Astrocyte (in vitro differentiated cells and primary cell): ENCODE results near the gene HLA-DPB1. TPM values are rescaled to one million over a fixed set of nuclear protein-coding genes. Genes with fewer than 3 reads are reported as not detected.

Experiments used
- DNase-seq: peaks from one replicate; pipeline ENCODE4 v3.0.0-alpha.2; 2010; ENCODE audit warnings: low read depth
- FAIRE-seq: peaks from 2 replicates; lab custom pipeline; 2011; peaks lifted over from hg19 to GRCh38; lab: Jason Lieb, UNC
- H2AFZ ChIP-seq: 2 replicates; pipeline ENCODE4 v1.6.0; 2012; ENCODE audit warnings: low read depth, low read length, inconsistent platforms
- H3K27ac ChIP-seq: 2 replicates; pipeline ENCODE4 v1.5.1; 2011; ENCODE audit warnings: low read depth, low read length, inconsistent platforms
- H3K27me3 ChIP-seq: 2 replicates; pipeline ENCODE4 v1.6.0; 2011; ENCODE audit warnings: low read length, inconsistent platforms; ENCODE audit not compliant: insufficient read depth
- H3K36me3 ChIP-seq: 2 replicates; pipeline ENCODE4 v1.5.1; 2011; ENCODE audit warnings: low read length, inconsistent platforms; ENCODE audit not compliant: insufficient read depth
- H3K4me1 ChIP-seq: 2 replicates; pipeline ENCODE4 v1.5.1; 2011; ENCODE audit warnings: low read length, inconsistent platforms; ENCODE audit not compliant: insufficient read depth
- H3K4me2 ChIP-seq: 2 replicates; pipeline ENCODE4 v1.6.0; 2012; ENCODE audit warnings: low read length, inconsistent platforms
- H3K4me3 ChIP-seq: 2 replicates; pipeline ENCODE4 v1.5.1; 2011; ENCODE audit warnings: low read depth, mild to moderate bottlenecking, low read length, inconsistent platforms; ENCODE audit not compliant: insufficient read depth
- H3K79me2 ChIP-seq: 2 replicates; pipeline ENCODE4 v1.6.0; 2012; ENCODE audit warnings: mild to moderate bottlenecking, low read length, inconsistent platforms; ENCODE audit not compliant: insufficient read depth
- H3K9ac ChIP-seq: 2 replicates; pipeline ENCODE4 v1.6.0; 2012; ENCODE audit warnings: mild to moderate bottlenecking, low read length, inconsistent platforms
- H3K9me3 ChIP-seq: 2 replicates; pipeline ENCODE4 v1.5.1; 2012; ENCODE audit warnings: low read depth, mild to moderate bottlenecking, low read length, inconsistent platforms; ENCODE audit not compliant: insufficient read depth
- H4K20me1 ChIP-seq: 2 replicates; pipeline ENCODE4 v1.6.0; 2012; ENCODE audit warnings: low read length, inconsistent platforms; ENCODE audit not compliant: insufficient read depth
- H3K27ac Mint-ChIP-seq: one replicate; pipeline ENCODE4 v1.8.0; 2021; ENCODE audit warnings: mild to moderate bottlenecking, mixed read lengths; ENCODE audit not compliant: unreplicated experiment
- H3K27me3 Mint-ChIP-seq: one replicate; pipeline ENCODE4 v1.8.0; 2021; ENCODE audit warnings: low read depth, mixed read lengths; ENCODE audit not compliant: unreplicated experiment
- H3K36me3 Mint-ChIP-seq: one replicate; pipeline ENCODE4 v1.8.0; 2021; ENCODE audit warnings: low read depth, mixed read lengths; ENCODE audit not compliant: unreplicated experiment
- H3K4me1 Mint-ChIP-seq: one replicate; pipeline ENCODE4 v1.8.0; 2021; ENCODE audit warnings: low read depth, mixed read lengths; ENCODE audit not compliant: unreplicated experiment
- H3K4me3 Mint-ChIP-seq: one replicate; pipeline ENCODE4 v1.8.0; 2021; ENCODE audit warnings: mild to moderate bottlenecking, moderate library complexity, mixed read lengths; ENCODE audit not compliant: unreplicated experiment
- H3K9me3 Mint-ChIP-seq: one replicate; pipeline ENCODE4 v1.8.0; 2021; ENCODE audit warnings: mild to moderate bottlenecking, mixed read lengths; ENCODE audit not compliant: unreplicated experiment
- CTCF ChIP-seq: IDR thresholded peaks from 2 replicates; pipeline ENCODE4 v1.5.1; 2011; ENCODE audit warnings: low read depth, mild to moderate bottlenecking, inconsistent platforms, low read length, moderate library complexity; ENCODE audit not compliant: insufficient read depth
- EZH2 ChIP-seq: IDR thresholded peaks from 2 replicates; pipeline ENCODE4 v1.6.1; 2012; ENCODE audit warnings: mild to moderate bottlenecking, low read length, inconsistent platforms; ENCODE audit not compliant: insufficient read depth
- total RNA-seq: library from RNA; stranded (reverse); gene quantifications from 2 replicates; pipeline ENCODE4 v1.2.1, GENCODE V29; 2021

Gene HLA-DPB1
- total RNA-seq, 1 donor from 2014 or later: 3.4 TPM

GRCh38 chr6:33123732-33124524 is 48.1 kb downstream of the HLA-DPB1 start:
- Histone ChIP-seq H4K20me1 (no peaks in the 10 kb centered on the region), H3K27ac (no peak overlapping the region), H3K4me2 (no peak overlapping the region), H3K4me1 (no peaks in the 10 kb centered on the region), H3K9me3 (peaks cover 14% of the 10 kb centered on the region), H2AFZ (no peak overlapping the region), H3K79me2 (no peaks in the 10 kb centered on the region), H3K9ac (no peak overlapping the region), H3K27me3 (peaks cover 17% of the 10 kb centered on the region), H3K36me3 (no peaks in the 10 kb centered on the region), H3K4me3 (no peak overlapping the region)
- Mint-ChIP-seq H3K9me3 (peaks cover 17% of the 10 kb centered on the region), H3K4me3 (no peak overlapping the region), H3K27ac (no peak overlapping the region), H3K36me3 (no peaks in the 10 kb centered on the region), H3K27me3 (peaks cover 32% of the 10 kb centered on the region), H3K4me1 (no peaks in the 10 kb centered on the region)
- TF ChIP-seq CTCF: peak; percentile 49
- no peak for TF ChIP-seq EZH2
- no peak for DNase-seq
- no peak for FAIRE-seq

GRCh38 chr6:33124525-33124901 is 48.7 kb downstream of the HLA-DPB1 start:
- no peak for FAIRE-seq
- Histone ChIP-seq H3K4me3 (no peak overlapping the region), H3K79me2 (no peaks in the 10 kb centered on the region), H2AFZ (no peak overlapping the region), H3K4me1 (no peaks in the 10 kb centered on the region), H4K20me1 (no peaks in the 10 kb centered on the region), H3K4me2 (no peak overlapping the region), H3K27me3 (peaks cover 21% of the 10 kb centered on the region), H3K27ac (no peak overlapping the region), H3K9ac (no peak overlapping the region), H3K36me3 (no peaks in the 10 kb centered on the region), H3K9me3 (peaks cover 14% of the 10 kb centered on the region)
- DNase-seq: no peak
- Mint-ChIP-seq H3K9me3 (peaks cover 17% of the 10 kb centered on the region), H3K4me3 (no peak overlapping the region), H3K36me3 (no peaks in the 10 kb centered on the region), H3K27me3 (peaks cover 34% of the 10 kb centered on the region), H3K27ac (no peak overlapping the region), H3K4me1 (no peaks in the 10 kb centered on the region)
- TF ChIP-seq CTCF: no peak

GRCh38 chr6:33124947-33125346 is 49.2 kb downstream of the HLA-DPB1 start:
- FAIRE-seq: no peak
- H3K9me3 Mint-ChIP-seq: peaks cover 17% of the 10 kb centered on the region
- Histone ChIP-seq H2AFZ (no peak overlapping the region), H4K20me1 (no peaks in the 10 kb centered on the region), H3K9ac (no peak overlapping the region), H3K79me2 (no peaks in the 10 kb centered on the region), H3K9me3 (peaks cover 14% of the 10 kb centered on the region), H3K36me3 (no peaks in the 10 kb centered on the region), H3K4me1 (no peaks in the 10 kb centered on the region), H3K4me3 (no peak overlapping the region), H3K27me3 (peaks cover 21% of the 10 kb centered on the region), H3K27ac (no peak overlapping the region), H3K4me2 (no peak overlapping the region)
- no peak overlapping the region for H3K4me3 Mint-ChIP-seq
- H3K4me1 Mint-ChIP-seq: no peaks in the 10 kb centered on the region
- DNase-seq: no peak
- TF ChIP-seq EZH2 (no peak), CTCF (no peak)
- H3K36me3 Mint-ChIP-seq: no peaks in the 10 kb centered on the region
- no peak overlapping the region for H3K27ac Mint-ChIP-seq
- H3K27me3 Mint-ChIP-seq: peaks cover 30% of the 10 kb centered on the region
